Stimulated activated CD8-positive, alpha-beta memory T cell treated with anti-CD3 and anti-CD28 coated beads, Interleukin-15, amount 100 ng/mL, for 4 hours (primary cell): ENCODE results near the gene CEP57L1.
A peak's percentile ranks its signal among the peaks of the same experiment; 100 is the strongest.

Source experiments
- DNase-seq, 2 donors: peaks; one replicate each; pipeline ENCODE4 v3.0.0-alpha.2; 2020; ENCODE audit warnings: low read depth in 2 of 2

Gene CEP57L1

GRCh38 chr6:109095036-109095834, at the start of gene CEP57L1:
Gene CEP57L1, plus strand, starts transcription at chr6:109095507. Its CDS starts 49,715 bp downstream, at chr6:109145222.
- DNase-seq = peak; percentile 87 to 89

DNA sequence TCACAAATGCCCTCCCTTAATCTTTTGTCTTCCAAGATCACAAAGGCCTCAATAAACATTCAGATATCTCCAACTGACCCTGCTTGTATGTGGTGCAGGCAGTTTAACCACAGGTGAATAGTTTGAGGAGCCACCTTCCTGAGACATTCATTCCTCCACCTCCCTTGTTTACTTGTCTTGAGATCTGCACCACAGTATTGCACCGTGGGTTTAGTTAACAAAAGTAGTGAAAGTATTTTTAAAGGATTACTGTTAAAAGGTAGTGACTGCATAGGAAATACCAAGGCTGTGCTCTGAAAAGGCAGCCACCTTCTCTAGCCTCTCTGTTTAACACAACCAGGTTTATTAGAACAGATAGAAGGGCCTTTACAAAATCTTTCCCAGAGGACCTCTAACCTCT, 47.1 kb upstream of the CEP57L1 start:
- no peak for DNase-seq

GRCh38 chr6:109048670-109049415, 46.5 kb upstream of the CEP57L1 start:
- no peak for DNase-seq

DNA sequence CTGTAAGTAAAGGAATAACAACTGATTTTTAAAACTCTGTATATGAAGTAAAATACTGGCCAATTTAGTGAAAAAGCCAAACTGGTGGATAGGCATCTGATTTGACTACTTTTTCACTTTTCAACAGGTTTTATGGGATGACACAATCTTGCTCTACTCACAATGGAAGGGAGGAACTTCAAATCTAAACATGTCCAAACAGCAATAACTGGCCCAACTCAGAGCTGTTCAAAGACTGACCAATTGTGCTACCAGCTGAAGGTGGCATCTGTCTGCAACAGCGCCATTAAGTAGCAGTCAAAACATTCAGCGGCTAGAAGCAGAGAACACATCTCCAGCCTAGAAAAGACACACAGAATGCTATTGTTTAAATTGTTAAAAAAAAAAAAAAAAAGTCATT, 45.3 kb upstream of the CEP57L1 start:
- no peak for DNase-seq

- no peak for DNase-seq
Observed at GRCh38 chr6:109050447-109051102, 44.7 kb upstream of the CEP57L1 start.

- DNase-seq = no peak
Observed at GRCh38 chr6:109051301-109052017, 43.8 kb upstream of the CEP57L1 start.

- no peak for DNase-seq
Observed at GRCh38 chr6:109052018-109052651, 43.2 kb upstream of the CEP57L1 start.

- no peak for DNase-seq
Observed at GRCh38 chr6:109052852-109053251, 42.5 kb upstream of the CEP57L1 start.

DNA sequence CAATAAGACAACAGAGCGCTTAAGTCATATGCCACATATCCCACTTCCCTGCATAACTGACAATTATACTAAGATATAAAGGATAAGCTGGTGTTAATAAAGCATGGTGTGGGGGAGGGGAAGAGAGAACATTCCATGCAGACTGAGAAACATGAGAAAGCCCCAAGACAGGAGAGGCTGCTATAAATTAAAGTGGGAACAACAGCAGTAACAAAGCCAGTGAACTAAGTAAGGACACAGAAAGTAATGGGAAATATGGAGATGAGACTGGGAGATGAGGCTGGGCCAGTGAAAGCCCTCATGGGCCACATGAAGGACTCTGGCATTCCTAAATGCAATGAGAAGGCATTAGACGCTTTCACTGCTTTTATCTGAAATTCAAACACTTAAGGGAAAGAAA, 42.0 kb upstream of the CEP57L1 start:
- no peak for DNase-seq

DNA sequence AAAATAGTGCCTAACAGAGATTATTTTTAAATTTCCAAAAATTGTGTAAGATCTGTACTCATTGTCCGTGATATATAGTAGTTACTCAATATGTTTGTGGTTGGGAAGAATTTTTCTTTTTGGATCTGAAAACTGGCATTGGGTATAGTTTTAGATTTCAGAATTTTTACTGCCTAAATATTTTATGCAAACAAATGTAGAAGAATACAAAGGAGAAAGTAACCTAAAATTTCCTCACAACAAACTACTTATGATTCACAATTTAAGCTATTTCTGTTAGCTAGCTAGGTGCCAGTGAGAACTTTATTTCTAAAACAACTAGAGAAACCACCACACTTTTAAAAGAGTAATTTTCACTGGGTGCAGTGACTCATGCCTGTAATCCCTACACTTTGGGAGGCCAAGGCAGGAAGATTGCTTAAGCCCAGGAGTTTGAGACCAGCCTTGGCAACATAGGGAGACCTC, 39.5 kb upstream of the CEP57L1 start:
- DNase-seq = no peak

GRCh38 chr6:109056661-109057060, 38.6 kb upstream of the CEP57L1 start:
- no peak for DNase-seq

- DNase-seq = no peak
Observed at GRCh38 chr6:109058620-109059019, 36.7 kb upstream of the CEP57L1 start.

DNA sequence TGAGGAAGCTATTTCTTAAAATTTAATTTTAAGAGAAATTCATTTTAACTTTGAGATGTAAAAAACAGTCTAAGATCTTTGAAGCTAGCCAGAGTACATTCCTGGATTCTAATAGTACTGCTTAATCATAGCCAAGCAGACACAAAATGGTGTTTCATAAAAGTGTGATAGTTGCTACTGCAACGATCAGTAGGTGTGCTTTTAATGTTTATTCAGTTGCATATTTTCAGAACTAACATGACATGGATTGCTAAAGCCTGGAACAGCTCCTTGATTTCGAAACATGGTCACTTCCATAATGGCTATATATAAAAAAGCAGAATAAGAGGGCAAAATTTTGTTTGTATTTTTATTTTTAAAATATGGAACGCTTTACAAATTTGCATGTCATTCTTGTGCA, 36.2 kb upstream of the CEP57L1 start:
- no peak for DNase-seq

GRCh38 chr6:109059571-109060021, 35.7 kb upstream of the CEP57L1 start:
- no peak for DNase-seq

DNA sequence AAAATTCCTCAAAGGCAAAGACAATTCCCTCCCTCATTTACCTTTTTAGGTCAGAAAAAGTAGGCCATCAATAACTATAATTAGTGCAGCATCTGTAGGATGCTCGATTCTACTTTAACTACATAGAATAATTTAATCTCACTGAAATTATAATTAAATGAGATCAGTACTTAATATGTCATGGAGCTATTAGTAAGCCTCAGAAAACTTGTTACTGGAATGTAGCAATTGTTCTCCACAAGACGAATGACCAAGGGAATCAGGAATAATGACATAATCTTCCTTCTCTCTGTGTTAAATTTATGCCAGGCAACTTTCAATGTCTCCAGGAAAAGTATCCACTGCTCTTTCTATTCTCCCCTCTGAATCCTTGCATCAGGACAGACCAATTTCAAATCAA, 34.7 kb upstream of the CEP57L1 start:
- DNase-seq = no peak

DNA sequence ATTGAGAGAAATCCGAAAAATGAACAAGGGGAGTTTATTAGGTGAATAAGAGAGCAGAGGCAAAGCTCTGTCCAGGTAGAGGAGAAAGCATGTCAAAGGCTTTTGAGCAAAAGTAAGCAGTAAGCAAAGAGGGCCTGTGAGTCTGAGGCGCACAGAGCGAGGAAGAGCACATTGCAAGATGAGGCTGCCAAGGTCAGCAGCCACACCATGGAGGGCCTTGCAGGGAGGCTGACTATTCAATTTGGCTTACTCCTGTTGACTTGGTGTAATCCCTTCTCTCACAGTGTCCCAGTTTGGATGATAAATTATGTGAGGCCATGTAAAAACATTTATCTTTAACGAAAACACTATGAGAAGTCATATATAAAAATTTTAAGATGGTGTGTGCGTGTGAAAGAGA, 33.1 kb upstream of the CEP57L1 start:
- DNase-seq = no peak

DNA sequence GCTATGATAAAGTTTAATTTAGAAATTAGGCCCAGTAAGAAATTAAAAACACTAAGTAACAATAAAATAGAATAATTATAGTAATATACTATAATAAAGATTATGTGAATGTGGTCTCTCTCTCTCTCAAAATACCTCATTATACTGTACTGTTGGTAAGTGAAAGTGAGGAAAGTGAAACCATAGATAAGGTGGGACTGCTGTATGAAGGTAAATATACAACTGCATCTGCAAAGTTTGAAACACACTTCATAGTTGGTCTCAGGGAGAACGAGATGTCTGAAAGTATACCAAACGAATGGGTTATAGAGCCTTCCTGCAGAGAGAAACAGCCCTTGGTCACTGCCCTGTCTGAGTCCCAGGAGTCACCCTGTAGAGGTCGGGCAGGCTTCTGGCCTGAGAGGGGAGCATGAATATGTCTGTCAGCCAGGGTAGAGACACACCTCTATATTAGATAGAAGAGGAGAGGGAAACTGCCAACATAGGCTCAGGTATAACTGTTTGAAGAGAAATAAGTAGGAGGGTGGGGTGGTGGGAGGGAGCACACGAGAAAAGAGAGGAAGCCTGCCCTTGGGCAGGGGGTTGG, 32.4 kb upstream of the CEP57L1 start:
- no peak for DNase-seq

DNA sequence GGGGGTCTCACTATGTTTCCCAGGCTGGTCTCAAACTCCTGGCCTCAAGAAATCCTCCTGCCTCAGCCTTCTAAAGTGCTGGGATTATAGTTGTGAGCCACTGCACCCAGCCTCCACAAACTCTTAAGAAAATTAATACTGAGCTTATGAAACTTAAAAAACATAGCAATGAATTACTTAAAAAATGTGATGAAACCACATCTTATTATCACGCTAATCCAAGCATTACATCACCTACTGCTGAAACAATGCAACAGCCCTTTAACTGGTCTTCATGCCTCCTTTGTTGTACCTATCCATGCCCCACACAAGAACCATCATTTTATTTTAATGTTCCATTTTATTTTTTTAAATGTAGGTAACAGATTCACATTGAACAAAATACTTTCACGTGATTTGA, 25.6 kb upstream of the CEP57L1 start:
- no peak for DNase-seq

DNA sequence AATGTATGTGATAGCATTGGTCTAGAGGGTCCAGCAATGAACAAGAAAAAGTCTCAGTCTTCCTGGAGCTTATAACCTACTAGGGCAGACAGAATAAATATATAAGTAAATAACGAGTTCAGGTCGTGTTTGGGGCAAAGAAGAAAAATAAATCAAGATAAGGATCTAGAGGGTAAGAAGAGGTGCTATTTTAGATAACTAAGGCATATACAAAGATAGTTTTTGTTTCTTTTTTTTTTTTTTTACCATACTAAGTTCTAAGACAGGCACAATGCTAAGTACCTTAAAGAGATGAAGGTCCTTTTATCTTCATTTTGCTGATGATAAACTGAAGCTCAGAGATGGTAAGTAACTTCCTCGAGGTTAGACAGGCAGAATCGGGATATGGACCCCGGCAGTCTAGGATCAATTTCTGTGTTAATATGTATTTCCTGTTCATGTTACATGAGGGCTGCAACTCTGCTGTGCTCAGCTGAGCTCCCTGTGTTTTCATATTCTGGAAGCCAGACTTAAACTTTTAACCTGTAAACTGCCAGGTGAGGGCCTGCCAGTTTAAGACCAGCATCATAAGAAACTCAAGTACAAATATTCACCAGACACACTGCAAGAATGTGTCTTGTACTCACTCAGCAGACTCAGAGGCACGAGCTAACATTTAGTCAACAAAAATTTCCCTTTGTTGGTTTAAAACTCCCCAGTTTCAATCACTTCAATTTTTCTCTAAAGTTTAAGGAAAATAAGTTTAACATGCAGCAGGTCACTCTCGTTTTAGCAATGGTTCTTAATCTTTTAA, 24.0 kb upstream of the CEP57L1 start:
- no peak for DNase-seq
